ENCODE results near the gene DNAJC1.

DNAJC1 gene

DNA sequence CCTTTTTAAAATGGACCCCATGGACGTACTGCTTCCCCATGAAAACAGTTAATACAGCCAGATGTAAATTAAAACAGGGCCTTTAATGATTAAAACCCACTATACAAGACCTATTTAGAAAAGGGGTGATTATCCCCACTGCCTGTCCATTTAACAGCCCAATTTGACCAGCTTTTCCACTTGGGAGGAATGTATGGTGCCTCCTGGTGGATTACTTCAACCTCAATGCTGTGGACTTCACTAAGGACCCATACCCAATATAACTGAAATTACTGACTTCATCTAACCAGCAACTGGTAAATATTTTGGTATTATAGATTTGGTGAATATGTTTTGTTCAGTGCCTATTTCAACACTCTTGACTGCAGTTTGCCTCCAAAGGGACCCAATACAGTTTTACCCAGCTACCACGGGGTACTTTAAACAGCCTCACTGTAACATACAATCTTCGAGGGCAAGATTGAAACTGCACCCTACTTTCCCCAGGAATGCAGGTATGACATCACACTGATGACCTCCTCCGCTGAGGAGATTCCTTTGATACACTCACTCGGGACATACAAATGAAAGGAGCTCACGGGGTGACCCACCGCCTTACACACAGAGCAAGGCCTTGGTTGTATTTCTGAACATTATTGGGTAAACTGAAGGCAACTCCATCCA is 192.8 kb downstream of the DNAJC1 start:
- no peak overlapping the region for H3K27ac ChIP-seq (ENCODE audit: low read depth, low read length)
- peaks cover 6% of the 10 kb centered on the region for H3K4me1 ChIP-seq (ENCODE audit: control insufficient read depth, insufficient read depth, low read length, unreplicated experiment)
- H2AFZ ChIP-seq (ENCODE audit: low read length, unreplicated experiment) = no peak overlapping the region

DNA sequence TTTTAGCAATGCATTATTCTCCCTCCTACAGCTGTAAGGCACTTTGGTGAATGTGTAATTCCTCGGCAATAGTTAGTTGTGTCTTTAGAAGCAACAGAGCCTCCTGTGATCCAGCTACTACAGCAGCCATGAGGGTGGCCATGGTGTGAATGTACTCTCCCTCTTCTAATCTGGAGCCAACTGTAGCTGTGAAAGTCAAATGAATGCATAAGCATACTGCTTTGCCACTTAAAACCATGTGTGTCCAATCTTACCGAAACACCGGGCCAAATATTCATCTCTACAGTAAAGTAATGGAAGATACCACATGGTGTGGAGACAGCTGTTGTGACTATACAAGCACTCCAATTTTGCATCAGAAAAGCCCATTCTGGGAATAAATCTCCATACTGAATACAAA is 195.0 kb downstream of the DNAJC1 start:
- Histone ChIP-seq H3K4me1 (ENCODE audit: control insufficient read depth, insufficient read depth, low read length, unreplicated experiment) (peaks cover 6% of the 10 kb centered on the region), H3K27ac (ENCODE audit: low read depth, low read length) (no peak overlapping the region), H3K79me2 (ENCODE audit: control insufficient read depth, insufficient read depth, low read length, unreplicated experiment) (no peaks in the 10 kb centered on the region), H3K36me3 (ENCODE audit: insufficient read depth, low read length) (no peaks in the 10 kb centered on the region), H3K27me3 (ENCODE audit: insufficient read depth, low read length) (no peaks in the 10 kb centered on the region), H2AFZ (ENCODE audit: low read length, unreplicated experiment) (no peak overlapping the region), H3K4me3 (ENCODE audit: low read depth, low read length) (no peak overlapping the region)

More for the DNA sequence above, 192.8 kb downstream of the DNAJC1 start:
- Histone ChIP-seq H3K4me3 (ENCODE audit: low read depth, low read length) (no peak overlapping the region), H3K27me3 (ENCODE audit: insufficient read depth, low read length) (no peaks in the 10 kb centered on the region), H3K36me3 (ENCODE audit: insufficient read depth, low read length) (peaks cover 10% of the 10 kb centered on the region; the same call in 1 of the 2 replicates), H3K79me2 (ENCODE audit: control insufficient read depth, insufficient read depth, low read length, unreplicated experiment) (no peaks in the 10 kb centered on the region)

DNA sequence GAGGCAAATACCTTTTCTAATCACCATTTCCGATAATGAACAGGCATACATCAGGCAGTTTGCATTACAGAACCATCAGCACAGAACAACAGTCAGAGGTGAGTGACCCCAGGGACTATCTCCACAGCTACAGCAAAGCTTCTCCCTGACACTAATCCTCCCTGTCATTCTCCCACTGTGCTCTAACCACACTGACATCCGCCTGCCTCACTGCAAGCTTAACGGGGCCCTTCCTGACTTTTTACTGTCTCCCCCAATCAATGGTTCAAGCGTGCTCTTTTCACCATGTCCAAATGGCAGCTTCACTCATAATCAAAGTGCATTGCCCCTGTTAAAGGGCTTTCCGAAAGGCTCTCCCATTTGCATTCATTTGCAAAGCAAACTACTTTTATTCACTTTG is 196.3 kb downstream of the DNAJC1 start:
- no peak overlapping the region for H2AFZ ChIP-seq (ENCODE audit: low read length, unreplicated experiment)

DNA sequence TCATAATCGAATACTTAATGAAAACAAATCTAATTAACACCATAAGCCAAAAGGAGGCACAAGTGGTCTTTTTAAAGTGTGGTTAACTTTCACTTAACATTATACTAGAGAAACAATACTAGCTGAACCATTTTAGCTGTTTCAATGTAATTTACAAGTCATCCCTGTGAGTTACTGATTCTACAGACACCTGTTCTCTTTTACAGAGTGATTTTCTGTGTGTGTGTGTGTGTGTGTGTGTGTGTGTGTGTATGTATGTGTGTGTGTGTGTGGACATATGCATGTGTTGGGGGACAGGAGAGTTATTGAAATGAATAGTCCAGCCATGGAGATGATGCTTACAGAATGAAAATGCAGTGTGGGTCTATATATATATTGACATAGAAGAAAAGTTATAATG is 200.2 kb downstream of the DNAJC1 start:
- no peaks in the 10 kb centered on the region for H3K4me1 ChIP-seq (ENCODE audit: control insufficient read depth, insufficient read depth, low read length, unreplicated experiment)
- no peaks in the 10 kb centered on the region for H3K27me3 ChIP-seq (ENCODE audit: insufficient read depth, low read length)
- H2AFZ ChIP-seq (ENCODE audit: low read length, unreplicated experiment) = no peak overlapping the region
- H3K36me3 ChIP-seq (ENCODE audit: insufficient read depth, low read length) = no peaks in the 10 kb centered on the region
- H3K79me2 ChIP-seq (ENCODE audit: control insufficient read depth, insufficient read depth, low read length, unreplicated experiment) = no peaks in the 10 kb centered on the region
- H3K27ac ChIP-seq (ENCODE audit: low read depth, low read length) = no peak overlapping the region
- no peak overlapping the region for H3K4me3 ChIP-seq (ENCODE audit: low read depth, low read length)

More for the DNA sequence above, 196.3 kb downstream of the DNAJC1 start:
- H3K27ac ChIP-seq (ENCODE audit: low read depth, low read length) = no peak overlapping the region
- no peaks in the 10 kb centered on the region for H3K36me3 ChIP-seq (ENCODE audit: insufficient read depth, low read length)
- H3K4me3 ChIP-seq (ENCODE audit: low read depth, low read length) = no peak overlapping the region
- H3K27me3 ChIP-seq (ENCODE audit: insufficient read depth, low read length) = no peaks in the 10 kb centered on the region
- peaks cover 6% of the 10 kb centered on the region for H3K4me1 ChIP-seq (ENCODE audit: control insufficient read depth, insufficient read depth, low read length, unreplicated experiment)
- H3K79me2 ChIP-seq (ENCODE audit: control insufficient read depth, insufficient read depth, low read length, unreplicated experiment) = no peaks in the 10 kb centered on the region

DNA sequence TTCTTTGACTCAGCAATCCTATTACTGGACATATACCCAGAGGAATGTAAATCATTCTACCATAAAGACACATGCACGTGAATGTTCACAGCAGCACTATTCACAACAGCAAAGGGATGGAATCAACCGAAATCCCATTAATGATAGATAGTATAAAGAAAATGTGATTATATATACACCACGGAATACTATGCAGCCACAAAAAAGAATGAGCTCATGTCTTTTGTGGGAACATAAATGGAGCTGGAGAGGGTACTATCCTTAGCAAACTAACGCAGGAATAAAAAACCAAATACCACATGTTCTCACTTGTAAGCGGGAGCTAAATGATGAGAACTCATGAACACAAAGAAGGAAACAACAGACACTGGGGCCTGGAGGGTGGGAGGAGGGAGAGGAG is 201.9 kb downstream of the DNAJC1 start:
- Histone ChIP-seq H3K27ac (ENCODE audit: low read depth, low read length) (no peak overlapping the region), H3K4me3 (ENCODE audit: low read depth, low read length) (no peak overlapping the region), H2AFZ (ENCODE audit: low read length, unreplicated experiment) (no peak overlapping the region), H3K27me3 (ENCODE audit: insufficient read depth, low read length) (no peaks in the 10 kb centered on the region), H3K36me3 (ENCODE audit: insufficient read depth, low read length) (no peaks in the 10 kb centered on the region), H3K4me1 (ENCODE audit: control insufficient read depth, insufficient read depth, low read length, unreplicated experiment) (no peaks in the 10 kb centered on the region), H3K79me2 (ENCODE audit: control insufficient read depth, insufficient read depth, low read length, unreplicated experiment) (no peaks in the 10 kb centered on the region)

DNA sequence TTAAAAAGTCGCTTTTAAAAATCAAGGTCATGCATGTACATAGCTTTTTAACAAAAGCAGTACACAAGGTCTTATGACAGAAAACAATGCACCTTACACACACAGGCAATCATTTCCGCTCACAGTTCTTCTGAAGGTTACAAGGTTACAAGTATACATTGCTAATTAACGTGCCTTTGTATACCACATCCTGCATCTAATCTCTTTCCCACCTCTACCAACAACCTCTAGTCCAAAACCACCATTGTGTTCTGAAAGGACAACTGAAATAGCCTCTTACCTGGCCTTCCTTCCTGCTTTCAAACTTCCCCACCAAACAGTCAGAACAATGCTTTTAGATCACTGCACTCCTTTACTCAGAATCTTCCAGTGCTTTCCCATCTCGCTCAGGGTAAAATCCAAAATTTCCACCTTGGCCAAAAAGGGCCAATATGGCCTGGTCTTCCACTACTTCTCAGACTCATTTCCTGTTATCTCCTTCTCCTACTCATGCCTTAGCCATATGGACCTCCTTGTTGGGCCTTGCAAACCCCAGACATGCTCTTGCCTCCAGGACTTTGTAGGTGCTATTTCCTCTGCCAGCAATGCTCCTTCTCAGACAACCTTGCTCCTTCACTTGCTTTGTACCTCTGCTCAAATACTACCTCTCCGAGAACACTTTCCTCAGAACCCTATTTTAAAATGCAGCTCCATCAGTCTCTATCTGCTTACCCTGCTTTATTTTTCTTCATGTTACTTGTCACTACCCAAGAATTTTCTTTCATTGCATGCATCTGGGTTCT is 205.4 kb downstream of the DNAJC1 start:
- no peaks in the 10 kb centered on the region for H3K4me1 ChIP-seq (ENCODE audit: control insufficient read depth, insufficient read depth, low read length, unreplicated experiment)
- no peak overlapping the region for H2AFZ ChIP-seq (ENCODE audit: low read length, unreplicated experiment)
- no peaks in the 10 kb centered on the region for H3K27me3 ChIP-seq (ENCODE audit: insufficient read depth, low read length)
- H3K4me3 ChIP-seq (ENCODE audit: low read depth, low read length) = no peak overlapping the region
- no peaks in the 10 kb centered on the region for H3K36me3 ChIP-seq (ENCODE audit: insufficient read depth, low read length)
- H3K27ac ChIP-seq (ENCODE audit: low read depth, low read length) = no peak overlapping the region
- no peaks in the 10 kb centered on the region for H3K79me2 ChIP-seq (ENCODE audit: control insufficient read depth, insufficient read depth, low read length, unreplicated experiment)

DNA sequence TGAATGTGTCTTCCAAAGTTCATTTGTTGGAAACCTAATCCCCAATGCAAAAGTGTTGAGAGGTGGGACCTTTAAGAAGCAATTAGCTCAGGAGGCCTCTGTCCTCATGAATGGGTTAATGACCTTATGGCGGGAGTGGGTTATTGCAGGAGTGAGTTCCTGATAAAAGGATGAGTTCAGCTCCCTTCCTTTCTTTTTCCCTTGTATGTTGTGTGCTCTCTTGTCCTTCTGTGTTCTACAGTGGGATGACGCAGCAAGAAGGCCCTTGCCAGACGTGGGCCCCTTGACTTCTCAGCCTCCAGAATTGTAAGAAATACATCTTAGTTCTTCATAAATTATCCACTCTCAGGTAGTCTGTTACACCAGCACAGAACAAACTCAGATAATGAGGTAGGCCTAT is 206.0 kb downstream of the DNAJC1 start:
- Histone ChIP-seq H3K27ac (ENCODE audit: low read depth, low read length) (no peak overlapping the region), H3K4me3 (ENCODE audit: low read depth, low read length) (no peak overlapping the region)

DNA sequence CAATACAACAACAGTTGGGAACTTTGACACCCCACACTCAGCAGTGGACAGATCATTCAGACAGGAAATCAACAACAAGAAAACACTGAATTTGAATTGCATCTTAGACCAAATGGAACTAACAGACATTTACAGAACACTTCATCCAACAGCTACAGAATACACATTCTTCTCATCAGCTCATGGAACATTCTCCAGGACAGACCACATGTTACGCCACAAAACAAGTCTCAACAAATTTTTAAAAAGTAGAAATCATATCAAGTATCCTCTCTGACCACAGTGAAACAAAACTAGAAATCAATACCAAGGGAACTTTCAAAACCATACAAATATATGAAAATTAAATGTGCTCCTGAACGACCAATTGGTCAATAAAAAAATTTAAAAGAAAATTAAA is 212.3 kb downstream of the DNAJC1 start:
- no peak overlapping the region for H3K27ac ChIP-seq (ENCODE audit: low read depth, low read length)
- no peaks in the 10 kb centered on the region for H3K79me2 ChIP-seq (ENCODE audit: control insufficient read depth, insufficient read depth, low read length, unreplicated experiment)
- no peak overlapping the region for H2AFZ ChIP-seq (ENCODE audit: low read length, unreplicated experiment)
- H3K36me3 ChIP-seq (ENCODE audit: insufficient read depth, low read length) = no peaks in the 10 kb centered on the region
- no peaks in the 10 kb centered on the region for H3K27me3 ChIP-seq (ENCODE audit: insufficient read depth, low read length)
- no peak overlapping the region for H3K4me3 ChIP-seq (ENCODE audit: low read depth, low read length)
- H3K4me1 ChIP-seq (ENCODE audit: control insufficient read depth, insufficient read depth, low read length, unreplicated experiment) = no peaks in the 10 kb centered on the region

More for the DNA sequence above, 206.0 kb downstream of the DNAJC1 start:
- H3K36me3 ChIP-seq (ENCODE audit: insufficient read depth, low read length) = no peaks in the 10 kb centered on the region
- H2AFZ ChIP-seq (ENCODE audit: low read length, unreplicated experiment) = no peak overlapping the region
- no peaks in the 10 kb centered on the region for H3K79me2 ChIP-seq (ENCODE audit: control insufficient read depth, insufficient read depth, low read length, unreplicated experiment)
- no peaks in the 10 kb centered on the region for H3K4me1 ChIP-seq (ENCODE audit: control insufficient read depth, insufficient read depth, low read length, unreplicated experiment)
- H3K27me3 ChIP-seq (ENCODE audit: insufficient read depth, low read length) = no peaks in the 10 kb centered on the region

DNA sequence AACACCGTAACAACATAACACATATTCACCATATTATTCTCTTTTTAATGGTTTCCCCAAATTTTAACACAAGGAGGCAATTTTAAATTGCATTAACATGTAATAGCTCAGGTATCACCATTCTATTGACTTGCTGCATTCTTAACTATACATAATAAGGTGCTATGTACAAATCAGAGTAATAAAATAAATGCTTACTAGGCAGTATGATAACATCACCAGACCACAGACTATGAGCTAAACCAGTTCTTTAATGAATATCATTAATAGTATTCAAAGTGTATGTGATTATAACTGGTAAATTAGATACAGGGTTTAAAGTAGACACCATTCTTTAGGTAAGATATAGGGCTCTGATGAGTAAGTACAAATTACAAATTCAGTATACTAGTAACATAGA is 226.6 kb downstream of the DNAJC1 start:
- Histone ChIP-seq H3K36me3 (ENCODE audit: insufficient read depth, low read length) (peaks cover 3% of the 10 kb centered on the region; the same call in 1 of the 2 replicates), H3K4me3 (ENCODE audit: low read depth, low read length) (no peak overlapping the region), H3K79me2 (ENCODE audit: control insufficient read depth, insufficient read depth, low read length, unreplicated experiment) (no peaks in the 10 kb centered on the region), H2AFZ (ENCODE audit: low read length, unreplicated experiment) (no peak overlapping the region), H3K27ac (ENCODE audit: low read depth, low read length) (no peak overlapping the region), H3K4me1 (ENCODE audit: control insufficient read depth, insufficient read depth, low read length, unreplicated experiment) (no peaks in the 10 kb centered on the region), H3K27me3 (ENCODE audit: insufficient read depth, low read length) (no peaks in the 10 kb centered on the region)

DNA sequence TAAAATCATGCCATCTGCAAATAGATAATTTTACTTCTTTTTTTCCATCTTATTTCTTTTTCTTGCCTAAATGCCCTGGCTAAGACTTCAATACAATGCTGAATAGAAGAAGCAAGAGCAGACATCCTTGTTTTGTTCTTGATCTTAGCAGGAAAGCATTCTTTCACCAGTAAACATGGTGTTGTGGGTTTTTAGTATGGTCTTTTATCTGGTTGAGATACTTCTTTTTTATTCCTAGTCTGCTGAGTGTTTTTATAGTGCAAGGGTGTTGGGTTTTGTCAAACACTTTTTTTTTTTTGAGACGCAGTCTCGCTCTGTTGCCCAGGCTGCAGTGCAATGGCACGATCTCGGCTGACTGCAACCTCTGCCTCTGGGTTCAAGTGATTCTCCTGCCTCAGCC is 232.3 kb downstream of the DNAJC1 start:
- Histone ChIP-seq H3K36me3 (ENCODE audit: insufficient read depth, low read length) (peaks cover 3% of the 10 kb centered on the region; the same call in 1 of the 2 replicates), H3K4me1 (ENCODE audit: control insufficient read depth, insufficient read depth, low read length, unreplicated experiment) (no peaks in the 10 kb centered on the region), H3K27ac (ENCODE audit: low read depth, low read length) (no peak overlapping the region), H2AFZ (ENCODE audit: low read length, unreplicated experiment) (no peak overlapping the region), H3K79me2 (ENCODE audit: control insufficient read depth, insufficient read depth, low read length, unreplicated experiment) (no peaks in the 10 kb centered on the region), H3K4me3 (ENCODE audit: low read depth, low read length) (no peak overlapping the region), H3K27me3 (ENCODE audit: insufficient read depth, low read length) (no peaks in the 10 kb centered on the region)

DNA sequence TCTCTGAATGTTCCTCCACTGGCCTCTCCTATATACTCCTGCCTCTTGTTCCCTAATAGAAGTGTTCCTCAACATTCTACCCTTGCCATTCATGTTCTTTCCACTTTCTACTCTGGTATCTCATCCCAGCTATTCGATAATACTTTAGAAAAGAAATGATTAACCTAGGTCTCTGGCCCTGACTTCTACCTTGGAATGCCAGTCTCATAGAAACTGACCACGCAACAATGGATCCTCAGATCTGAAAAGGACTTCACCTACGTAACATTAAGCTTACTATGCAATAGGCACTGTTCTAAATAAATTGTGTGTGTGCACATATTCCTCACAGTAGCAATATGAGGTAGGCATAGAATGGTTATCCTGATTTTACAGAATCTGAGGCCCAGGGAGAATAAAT is 234.5 kb downstream of the DNAJC1 start:
- H3K36me3 ChIP-seq (ENCODE audit: insufficient read depth, low read length) = peaks cover 3% of the 10 kb centered on the region; the same call in 1 of the 2 replicates
- no peaks in the 10 kb centered on the region for H3K4me1 ChIP-seq (ENCODE audit: control insufficient read depth, insufficient read depth, low read length, unreplicated experiment)
- no peak overlapping the region for H3K4me3 ChIP-seq (ENCODE audit: low read depth, low read length)
- H3K27me3 ChIP-seq (ENCODE audit: insufficient read depth, low read length) = no peaks in the 10 kb centered on the region
- H3K79me2 ChIP-seq (ENCODE audit: control insufficient read depth, insufficient read depth, low read length, unreplicated experiment) = no peaks in the 10 kb centered on the region
- H3K27ac ChIP-seq (ENCODE audit: low read depth, low read length) = no peak overlapping the region
- no peak overlapping the region for H2AFZ ChIP-seq (ENCODE audit: low read length, unreplicated experiment)

Data from ACC112 (cell line).